HEK293 (cell line): ENCODE data around the gene B3GALT2.

Source experiments
- CTCF ChIP-seq: fragments of 450-650 bp; formaldehyde crosslinking; IDR thresholded peaks from 2 replicates; pipeline ENCODE4 v1.5.1; 2016; ENCODE audit warnings: missing biosample characterization, missing genetic modification characterization
- ZBTB10 ChIP-seq: fragments of 450-650 bp; formaldehyde crosslinking; IDR thresholded peaks from 2 replicates; pipeline ENCODE4 v1.5.1; 2016; ENCODE audit warnings: missing biosample characterization, missing genetic modification characterization
- ZNF274 ChIP-seq, 2 experiments: fragments of 200-500 bp in 1 of 2; fragments of 450-650 bp in 1 of 2; sonication (Bioruptor generic) in 1 of 2; formaldehyde crosslinking in 1 of 2; IDR thresholded peaks; 2 replicates each; pipeline versions ENCODE4 v1.5.1 to v1.6.1; 2014 to 2016; ENCODE audit warnings: borderline replicate concordance in 1 of 2, inconsistent platforms in 1 of 2, low read length in 1 of 2, missing biosample characterization in 1 of 2, missing genetic modification characterization in 1 of 2

GRCh38 chr1:193192586-193192985 is 6.2 kb upstream of the B3GALT2 start:
- TF ChIP-seq CTCF (no peak), ZNF274 (IDR thresholded peaks at IDR 0.05; ENCODE audit: low read length) (no peak), ZNF274 (tag by site-specific recombination; IDR thresholded peaks at IDR 0.05; ENCODE audit: borderline replicate concordance) (no peak), ZBTB10 (no peak)
